HUES48 (cell line): ENCODE results near the gene GSTM1.

Experiments used
- H3K27ac ChIP-seq: one replicate; pipeline ENCODE4 v1.7.0; 2013; ENCODE audit warnings: low read depth, low read length, inconsistent platforms
- H3K27me3 ChIP-seq: 2 replicates; pipeline ENCODE4 v1.6.1; 2013; ENCODE audit warnings: mild to moderate bottlenecking, low read length; ENCODE audit not compliant: control insufficient read depth, insufficient read depth
- H3K36me3 ChIP-seq: 2 replicates; pipeline ENCODE4 v1.6.1; 2013; ENCODE audit warnings: low read length; ENCODE audit not compliant: control insufficient read depth, insufficient read depth
- H3K4me1 ChIP-seq: 2 replicates; pipeline ENCODE4 v1.6.1; 2013; ENCODE audit warnings: mild to moderate bottlenecking, low read length; ENCODE audit not compliant: control insufficient read depth, insufficient read depth
- H3K4me3 ChIP-seq: 2 replicates; pipeline ENCODE4 v1.5.1; 2013; ENCODE audit warnings: mild to moderate bottlenecking, low read depth, low read length
- H3K9ac ChIP-seq: 2 replicates; pipeline ENCODE4 v1.6.1; 2013; ENCODE audit warnings: mild to moderate bottlenecking, low read depth, low read length, moderate library complexity
- H3K9me3 ChIP-seq: 2 replicates; pipeline ENCODE4 v1.6.1; 2013; ENCODE audit warnings: low read length; ENCODE audit not compliant: control insufficient read depth, insufficient read depth

GSTM1 gene

GRCh38 chr1:109687641-109688499 lies at the start of gene GSTM1:
Gene GSTM1, plus strand, starts transcription at chr1:109687817. Its CDS starts 57 bp downstream, at chr1:109687874.
- H3K27ac ChIP-seq: no peak within 1 kb of the TSS
- peak within 1 kb of the TSS; percentile 44; the same call in 1 of the 2 replicates for H3K9ac ChIP-seq
- no peaks in the 10 kb centered on the region for H3K9me3 ChIP-seq

GRCh38 chr1:109639063-109639840 lies 48.4 kb upstream of the GSTM1 start:
- Histone ChIP-seq H3K9me3 (no peaks in the 10 kb centered on the region), H3K9ac (no peak overlapping the region), H3K27ac (no peak overlapping the region), H3K36me3 (no peaks in the 10 kb centered on the region), H3K4me3 (no peak overlapping the region), H3K27me3 (0 out of 2 replicates have a peak, but pooled peaks cover 4% of the 10 kb centered on the region), H3K4me1 (peaks cover 18% of the 10 kb centered on the region)

More at GRCh38 chr1:109687641-109688499, at the start of gene GSTM1:
- Histone ChIP-seq H3K27me3 (no peaks in the 10 kb centered on the region), H3K4me3 (peak within 1 kb of the TSS; percentile 58), H3K4me1 (no peaks in the 10 kb centered on the region), H3K36me3 (no peaks in the 10 kb centered on the region)

- Histone ChIP-seq H3K4me1 (peaks cover 18% of the 10 kb centered on the region), H3K36me3 (no peaks in the 10 kb centered on the region), H3K9me3 (no peaks in the 10 kb centered on the region), H3K9ac (no peak overlapping the region), H3K27ac (no peak overlapping the region), H3K27me3 (0 out of 2 replicates have a peak, but pooled peaks cover 4% of the 10 kb centered on the region), H3K4me3 (no peak overlapping the region)
Measured at GRCh38 chr1:109639841-109640184, 47.8 kb upstream of the GSTM1 start.

- Histone ChIP-seq H3K9me3 (no peaks in the 10 kb centered on the region), H3K4me1 (peaks cover 14% of the 10 kb centered on the region)
Measured at GRCh38 chr1:109640285-109640865, 47.2 kb upstream of the GSTM1 start.

GRCh38 chr1:109641078-109641740 lies 46.4 kb upstream of the GSTM1 start:
- no peak overlapping the region for H3K9ac ChIP-seq
- H3K27me3 ChIP-seq: 0 out of 2 replicates have a peak, but pooled peaks cover 4% of the 10 kb centered on the region
- H3K4me1 ChIP-seq: peaks cover 6% of the 10 kb centered on the region
- H3K9me3 ChIP-seq: no peaks in the 10 kb centered on the region
- H3K4me3 ChIP-seq: no peak overlapping the region
- no peak overlapping the region for H3K27ac ChIP-seq
- H3K36me3 ChIP-seq: no peaks in the 10 kb centered on the region

More at GRCh38 chr1:109640285-109640865, 47.2 kb upstream of the GSTM1 start:
- H3K9ac ChIP-seq: no peak overlapping the region
- no peaks in the 10 kb centered on the region for H3K36me3 ChIP-seq
- H3K27ac ChIP-seq: no peak overlapping the region
- no peak overlapping the region for H3K4me3 ChIP-seq
- H3K27me3 ChIP-seq: 0 out of 2 replicates have a peak, but pooled peaks cover 4% of the 10 kb centered on the region

- Histone ChIP-seq H3K4me3 (no peak overlapping the region), H3K27me3 (0 out of 2 replicates have a peak, but pooled peaks cover 4% of the 10 kb centered on the region), H3K36me3 (no peaks in the 10 kb centered on the region), H3K27ac (no peak overlapping the region), H3K4me1 (no peaks in the 10 kb centered on the region; the same call in 1 of the 2 replicates), H3K9me3 (no peaks in the 10 kb centered on the region), H3K9ac (no peak overlapping the region)
Measured at GRCh38 chr1:109641861-109642260, 45.8 kb upstream of the GSTM1 start.

GRCh38 chr1:109642626-109643025 lies 45.0 kb upstream of the GSTM1 start:
- Histone ChIP-seq H3K27ac (no peak overlapping the region), H3K36me3 (no peaks in the 10 kb centered on the region), H3K4me1 (no peaks in the 10 kb centered on the region), H3K4me3 (no peak overlapping the region), H3K9me3 (no peaks in the 10 kb centered on the region), H3K9ac (no peak overlapping the region), H3K27me3 (0 out of 2 replicates have a peak, but pooled peaks cover 4% of the 10 kb centered on the region)

GRCh38 chr1:109643385-109644230 lies 44.0 kb upstream of the GSTM1 start:
- no peaks in the 10 kb centered on the region for H3K9me3 ChIP-seq
- 0 out of 2 replicates have a peak, but pooled peaks cover 4% of the 10 kb centered on the region for H3K27me3 ChIP-seq
- no peak overlapping the region for H3K4me3 ChIP-seq
- no peak overlapping the region for H3K9ac ChIP-seq
- no peak overlapping the region for H3K27ac ChIP-seq
- H3K4me1 ChIP-seq: no peaks in the 10 kb centered on the region
- no peaks in the 10 kb centered on the region for H3K36me3 ChIP-seq

- Histone ChIP-seq H3K4me1 (no peaks in the 10 kb centered on the region), H3K9ac (no peak overlapping the region), H3K4me3 (no peak overlapping the region), H3K9me3 (no peaks in the 10 kb centered on the region), H3K36me3 (no peaks in the 10 kb centered on the region), H3K27ac (no peak overlapping the region), H3K27me3 (0 out of 2 replicates have a peak, but pooled peaks cover 4% of the 10 kb centered on the region)
Measured at GRCh38 chr1:109644670-109645069, 42.9 kb upstream of the GSTM1 start.

- no peaks in the 10 kb centered on the region for H3K36me3 ChIP-seq
- H3K9ac ChIP-seq: no peak overlapping the region
- peaks cover 7% of the 10 kb centered on the region for H3K27me3 ChIP-seq
- H3K4me3 ChIP-seq: no peak overlapping the region
- H3K27ac ChIP-seq: no peak overlapping the region
- no peaks in the 10 kb centered on the region for H3K4me1 ChIP-seq
- H3K9me3 ChIP-seq: no peaks in the 10 kb centered on the region
Measured at GRCh38 chr1:109649491-109649914, 38.1 kb upstream of the GSTM1 start.
